IMR-90 (cell line): ENCODE results near the gene SNX1. TPM values are rescaled to one million over a fixed set of nuclear protein-coding genes. Genes with fewer than 3 reads are reported as not detected.

Experiments
- ATAC-seq: fragments of 200-7000 bp; cut with Tn5 transposase; 2 replicates; pipeline ENCODE4 v1.9.1; 2020; ENCODE audit warnings: low read depth, mild to moderate bottlenecking, moderate library complexity
- BruUV-seq: library from RNA; stranded (reverse); fragments of 400-500 nt; replicated peaks from 2 replicates; lab custom pipeline; 2021; lab: Mats Ljungman, UMichigan
- CTCF ChIA-PET: fragments of 300-600 bp; formaldehyde crosslinking; extraction: SDS; loops from one replicate; lab custom pipeline; 2021; ENCODE audit warnings: antibody characterized with exemption; lab: Yijun Ruan, JAX
- POLR2A ChIA-PET: fragments of 300-600 bp; sonication (Branson Sonifier 250); formaldehyde crosslinking; loops from one replicate; lab custom pipeline; 2022; ENCODE audit warnings: antibody characterized with exemption; ENCODE audit not compliant: unreplicated experiment; lab: Charles Lee
- DNase-seq: peaks from one replicate; pipeline ENCODE4 v3.0.0; 2013
- H2AFZ ChIP-seq: replicated peaks from 2 replicates; pipeline ENCODE3; 2013; ENCODE audit warnings: low read length, mild to moderate bottlenecking; ENCODE audit not compliant: poor library complexity
- H2AK5ac ChIP-seq: 2 replicates; pipeline ENCODE4 v1.6.1; 2013; ENCODE audit warnings: low read depth, low read length, inconsistent platforms
- H2AK9ac ChIP-seq: replicated peaks from 2 replicates; pipeline ENCODE3; 2013; ENCODE audit warnings: mild to moderate bottlenecking, low read depth, low read length, moderate library complexity; ENCODE audit not compliant: poor library complexity
- H2BK120ac ChIP-seq: 2 replicates; pipeline ENCODE4 v1.6.1; 2013; ENCODE audit warnings: low read depth, low read length, inconsistent platforms
- H2BK15ac ChIP-seq: 3 replicates; pipeline ENCODE4 v1.6.1; 2013; ENCODE audit warnings: low read depth, low read length, inconsistent platforms
- H2BK20ac ChIP-seq: 2 replicates; pipeline ENCODE4 v1.6.1; 2013; ENCODE audit warnings: low read depth, mild to moderate bottlenecking, inconsistent platforms, low read length, moderate library complexity
- H2BK5ac ChIP-seq: 2 replicates; pipeline ENCODE4 v1.6.1; 2013; ENCODE audit warnings: mild to moderate bottlenecking, low read depth, low read length, inconsistent platforms; ENCODE audit not compliant: poor library complexity, severe bottlenecking
- H3K14ac ChIP-seq: replicated peaks from 2 replicates; pipeline ENCODE4 v1.6.1; 2013; ENCODE audit warnings: low read depth, low read length, inconsistent platforms
- H3K18ac ChIP-seq: 2 replicates; pipeline ENCODE4 v1.6.1; 2013; ENCODE audit warnings: low read depth, low read length, control low read depth
- H3K23ac ChIP-seq: 2 replicates; pipeline ENCODE4 v1.6.1; 2013; ENCODE audit warnings: low read depth, low read length, inconsistent platforms
- H3K27ac ChIP-seq: 2 replicates; pipeline ENCODE4 v1.5.1; 2013; ENCODE audit warnings: mild to moderate bottlenecking, control low read depth, low read length; ENCODE audit not compliant: insufficient read depth
- H3K27me3 ChIP-seq: 2 replicates; pipeline ENCODE4 v1.6.1; 2013; ENCODE audit warnings: low read length; ENCODE audit not compliant: control insufficient read depth, insufficient read depth
- H3K36me3 ChIP-seq: 2 replicates; pipeline ENCODE4 v1.6.1; 2013; ENCODE audit warnings: low read length, mixed read lengths; ENCODE audit not compliant: control insufficient read depth, insufficient read depth
- H3K4ac ChIP-seq: 2 replicates; pipeline ENCODE4 v1.6.1; 2013; ENCODE audit warnings: low read depth, low read length, inconsistent platforms
- H3K4me1 ChIP-seq: 2 replicates; pipeline ENCODE4 v1.6.1; 2013; ENCODE audit warnings: low read length, mixed read lengths; ENCODE audit not compliant: control insufficient read depth, insufficient read depth
- H3K4me2 ChIP-seq: 2 replicates; pipeline ENCODE4 v1.6.1; 2013; ENCODE audit warnings: low read depth, mild to moderate bottlenecking, control low read depth, low read length, moderate library complexity
- H3K4me3 ChIP-seq: 2 replicates; pipeline ENCODE4 v1.5.1; 2013; ENCODE audit warnings: low read depth, mild to moderate bottlenecking, control low read depth, low read length, moderate library complexity; ENCODE audit not compliant: insufficient read depth
- H3K56ac ChIP-seq: 2 replicates; pipeline ENCODE4 v1.6.1; 2013; ENCODE audit warnings: low read length, inconsistent platforms; ENCODE audit not compliant: insufficient read depth; ENCODE audit errors: extremely low read depth
- H3K79me1 ChIP-seq, 2 experiments: 2 replicates each; pipeline ENCODE4 v1.6.1; 2013; ENCODE audit warnings: low read length in 2 of 2, inconsistent platforms in 1 of 2, low read depth in 1 of 2
- H3K9ac ChIP-seq: 2 replicates; pipeline ENCODE4 v1.6.1; 2013; ENCODE audit warnings: low read depth, low read length, control low read depth
- H3K9me1 ChIP-seq: 2 replicates; pipeline ENCODE4 v1.6.1; 2013; ENCODE audit warnings: low read length, inconsistent platforms; ENCODE audit not compliant: insufficient read depth
- H3K9me3 ChIP-seq: 2 replicates; pipeline ENCODE4 v1.6.1; 2013; ENCODE audit warnings: low read length; ENCODE audit not compliant: control insufficient read depth, insufficient read depth
- H4K20me1 ChIP-seq: 2 replicates; pipeline ENCODE4 v1.6.1; 2013; ENCODE audit warnings: low read length, inconsistent platforms; ENCODE audit not compliant: insufficient read depth
- H4K5ac ChIP-seq: 2 replicates; pipeline ENCODE4 v1.6.1; 2013; ENCODE audit warnings: mild to moderate bottlenecking, low read depth, low read length, control low read depth
- H4K8ac ChIP-seq, 2 experiments: 2 replicates each; pipeline ENCODE4 v1.6.1; 2013; ENCODE audit warnings: low read depth in 2 of 2, low read length in 2 of 2, control low read depth in 1 of 2, inconsistent platforms in 1 of 2
- H4K91ac ChIP-seq: 2 replicates; pipeline ENCODE4 v1.6.1; 2013; ENCODE audit warnings: low read depth, low read length, inconsistent platforms; ENCODE audit not compliant: insufficient read depth
- BHLHE40 ChIP-seq: fragments of 150-350 bp; IDR thresholded peaks from 2 replicates; pipeline ENCODE4 v1.6.1; 2016; ENCODE audit warnings: mild to moderate bottlenecking, low read depth, low read length
- CEBPB ChIP-seq: IDR thresholded peaks from 2 replicates; pipeline ENCODE4 v1.6.1; 2012; ENCODE audit warnings: low read depth, low read length, improper control_type of control experiment
- CHD1 ChIP-seq: IDR thresholded peaks from 2 replicates; pipeline ENCODE4 v1.6.1; 2012; ENCODE audit warnings: low read depth, low read length, improper control_type of control experiment
- CTCF ChIP-seq: conservative IDR thresholded peaks from 2 replicates; pipeline ENCODE4 v1.5.1; 2012; ENCODE audit warnings: mild to moderate bottlenecking, low read depth, low read length, improper control_type of control experiment
- FOS ChIP-seq: fragments of 150-350 bp; IDR thresholded peaks from 2 replicates; pipeline ENCODE4 v1.6.1; 2016; ENCODE audit warnings: low read depth, low read length
- MAFK ChIP-seq: IDR thresholded peaks from 2 replicates; pipeline ENCODE4 v1.6.1; 2012; ENCODE audit warnings: low read depth, low read length, improper control_type of control experiment
- MAZ ChIP-seq: IDR thresholded peaks from 2 replicates; pipeline ENCODE4 v1.6.1; 2012; ENCODE audit warnings: low read depth, mild to moderate bottlenecking, low read length, improper control_type of control experiment, moderate library complexity, borderline replicate concordance
- MXI1 ChIP-seq: IDR thresholded peaks from 2 replicates; pipeline ENCODE4 v1.6.1; 2012; ENCODE audit warnings: low read depth, mild to moderate bottlenecking, low read length, moderate library complexity, borderline replicate concordance
- NFE2L2 ChIP-seq: fragments of 150-350 bp; IDR thresholded peaks from 2 replicates; pipeline ENCODE4 v1.6.1; 2016; ENCODE audit warnings: low read depth, mild to moderate bottlenecking, low read length
- POLR2A ChIP-seq: IDR thresholded peaks from 2 replicates; pipeline ENCODE4 v1.6.1; 2012; ENCODE audit warnings: mild to moderate bottlenecking, low read depth, low read length
- RAD21 ChIP-seq: IDR thresholded peaks from 2 replicates; pipeline ENCODE4 v1.6.1; 2012; ENCODE audit warnings: low read length, improper control_type of control experiment
- RFX5 ChIP-seq: IDR thresholded peaks from 2 replicates; pipeline ENCODE4 v1.8.0; 2012; ENCODE audit warnings: low read depth, mild to moderate bottlenecking, low read length, moderate library complexity
- SMC3 ChIP-seq: fragments of 150-350 bp; IDR thresholded peaks from 2 replicates; pipeline ENCODE4 v1.6.1; 2016; ENCODE audit warnings: low read depth, mild to moderate bottlenecking, antibody characterized with exemption, low read length, moderate library complexity
- USF2 ChIP-seq: fragments of 150-350 bp; IDR thresholded peaks from 2 replicates; pipeline ENCODE4 v1.6.1; 2017; ENCODE audit warnings: mild to moderate bottlenecking, antibody characterized with exemption, low read length, low read depth
- WGBS, 2 experiments: methylation state at CpG; one replicate each; pipeline versions ENCODE4 v1.1.5 to v1.1.7; 2013; ENCODE audit warnings: missing lambda C conversion rate in 2 of 2; ENCODE audit not compliant: insufficient read length in 1 of 2; ENCODE audit errors: extremely low coverage in 2 of 2; 5-methylcytosine and 5-hydroxymethylcytosine counted together
- dilution Hi-C: fragments of 300-500 bp; cut with HindIII; formaldehyde crosslinking; loops from one replicate; pipeline ENCODE4 v1.14.3; 2018; ENCODE audit warnings: low sequenced_read_pairs; ENCODE audit not compliant: unreplicated experiment
- in situ Hi-C: fragments of 300-500 bp; cut with MboI; formaldehyde crosslinking; loops from 3 replicates; pipeline ENCODE4 v1.14.3; 2019; ENCODE audit warnings: low sequenced_read_pairs, inconsistent platforms, mixed read lengths
- intact Hi-C: fragments of 100-400 bp; cut with micrococcal nuclease; formaldehyde crosslinking; loops from 2 replicates; pipeline ENCODE4 v1.10.0; 2022
- polyA plus RNA-seq, 3 experiments: library from polyadenylated mRNA; depleted of rRNA; stranded (reverse); fragments of >200 nt; gene quantifications; 2 replicates each; pipeline ENCODE4 v1.2.3, GENCODE V29; 2012; ENCODE audit warnings: low replicate concordance in 1 of 3
- total RNA-seq: library from RNA; depleted of rRNA; stranded (reverse); fragments of >200 nt; gene quantifications from 2 replicates; pipeline ENCODE4 v1.2.3, GENCODE V29; 2012
- TF ChIP-seq, protein P1 (sequence below): fragments of 150-350 bp; IDR thresholded peaks from 2 replicates; pipeline ENCODE4 v1.6.1; 2016; ENCODE audit warnings: low read depth, mild to moderate bottlenecking, low read length, moderate library complexity, borderline replicate concordance

The SNX1 gene
- total and polyA plus RNA-seq, 2 of the 4 experiments (the other 2 are of a cell fraction) = 35.3 to 72.3 TPM

GRCh38 chr15:64141798-64142512, 46.2 kb downstream of the SNX1 start:
- peaks cover 3 to 6% of the 10 kb centered on the region in 2 experiments; a peak in 1 of 4 replicates for H3K79me1 ChIP-seq
- H3K4ac ChIP-seq = no peak overlapping the region
- peaks cover 8% of the 10 kb centered on the region; the same call in 1 of the 2 replicates for H3K9me1 ChIP-seq
- no peak overlapping the region for H4K5ac ChIP-seq
- H3K18ac ChIP-seq = no peak overlapping the region
- H3K23ac ChIP-seq = no peak overlapping the region
- ATAC-seq (no peak), DNase-seq (no peak)
- H2BK120ac ChIP-seq = no peak overlapping the region
- no peak overlapping the region for H3K4me2 ChIP-seq
- no peak overlapping the region for H3K4me3 ChIP-seq
- H3K9me3 ChIP-seq = no peaks in the 10 kb centered on the region
- POLR2A ChIA-PET = no interaction called here
- no peak overlapping the region for H2AK5ac ChIP-seq
- no peak overlapping the region for H4K8ac ChIP-seq
- H2BK15ac ChIP-seq = no peak overlapping the region
- H4K91ac ChIP-seq = no peak overlapping the region
- H4K20me1 ChIP-seq = no peaks in the 10 kb centered on the region
- no peak overlapping the region for H2AK9ac ChIP-seq
- 97% methylated on average over 5 of the region's 8 CpGs; no CpG with 5 or more reads in 1 of the 2 experiments for WGBS, 2 experiments
- TF ChIP-seq USF2 = no peak
- TF ChIP-seq MAZ = no peak
- TF ChIP-seq, protein P1, sequence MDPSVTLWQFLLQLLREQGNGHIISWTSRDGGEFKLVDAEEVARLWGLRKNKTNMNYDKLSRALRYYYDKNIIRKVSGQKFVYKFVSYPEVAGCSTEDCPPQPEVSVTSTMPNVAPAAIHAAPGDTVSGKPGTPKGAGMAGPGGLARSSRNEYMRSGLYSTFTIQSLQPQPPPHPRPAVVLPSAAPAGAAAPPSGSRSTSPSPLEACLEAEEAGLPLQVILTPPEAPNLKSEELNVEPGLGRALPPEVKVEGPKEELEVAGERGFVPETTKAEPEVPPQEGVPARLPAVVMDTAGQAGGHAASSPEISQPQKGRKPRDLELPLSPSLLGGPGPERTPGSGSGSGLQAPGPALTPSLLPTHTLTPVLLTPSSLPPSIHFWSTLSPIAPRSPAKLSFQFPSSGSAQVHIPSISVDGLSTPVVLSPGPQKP = no peak
- no peak for TF ChIP-seq SMC3
- TF ChIP-seq RFX5 = no peak
- TF ChIP-seq POLR2A = no peak
- no peak for TF ChIP-seq MAFK
- no peak for TF ChIP-seq CTCF
- no peak for TF ChIP-seq MXI1
- no peak for TF ChIP-seq CHD1
- TF ChIP-seq BHLHE40 = no peak
- TF ChIP-seq NFE2L2 = no peak
- no peak for TF ChIP-seq RAD21
- no peak for TF ChIP-seq CEBPB
- TF ChIP-seq FOS = no peak
- peaks cover 32% of the 10 kb centered on the region for H3K36me3 ChIP-seq
- intact Hi-C loops = no loop called here
- H2AFZ ChIP-seq = no peak overlapping the region
- dilution Hi-C loops = no loop called here
- CTCF ChIA-PET = interaction anchor here (1.1 kb wide), 1 partner anchor 11 kb away, joined by 4 read pairs; no protein-coding TSS in a partner anchor
- no peak overlapping the region for H3K27ac ChIP-seq
- no TSS peak for BruUV-seq
- H3K27me3 ChIP-seq = no peaks in the 10 kb centered on the region
- no peaks in the 10 kb centered on the region; the same call in 1 of the 2 replicates for H3K4me1 ChIP-seq
- no peak overlapping the region for H2BK20ac ChIP-seq
- H3K14ac ChIP-seq = no peak overlapping the region
- no peak overlapping the region for H3K9ac ChIP-seq
- no peak overlapping the region for H2BK5ac ChIP-seq
- no peak overlapping the region for H3K56ac ChIP-seq
- in situ Hi-C loops = no loop called here
